GM21367 (cell line): ENCODE data around the gene TRIM28.
"Not testable (repeated sequence)": the region's sequence is repeated elsewhere in the genome, so short reads cannot be mapped to it uniquely, and the experiment has no call there.

Experiments
- ATAC-seq: cut with Tn5 transposase; IDR thresholded peaks from one replicate; pipeline ENCODE4 v1.9.1; 2021; ENCODE audit not compliant: unreplicated experiment

Gene TRIM28

DNA sequence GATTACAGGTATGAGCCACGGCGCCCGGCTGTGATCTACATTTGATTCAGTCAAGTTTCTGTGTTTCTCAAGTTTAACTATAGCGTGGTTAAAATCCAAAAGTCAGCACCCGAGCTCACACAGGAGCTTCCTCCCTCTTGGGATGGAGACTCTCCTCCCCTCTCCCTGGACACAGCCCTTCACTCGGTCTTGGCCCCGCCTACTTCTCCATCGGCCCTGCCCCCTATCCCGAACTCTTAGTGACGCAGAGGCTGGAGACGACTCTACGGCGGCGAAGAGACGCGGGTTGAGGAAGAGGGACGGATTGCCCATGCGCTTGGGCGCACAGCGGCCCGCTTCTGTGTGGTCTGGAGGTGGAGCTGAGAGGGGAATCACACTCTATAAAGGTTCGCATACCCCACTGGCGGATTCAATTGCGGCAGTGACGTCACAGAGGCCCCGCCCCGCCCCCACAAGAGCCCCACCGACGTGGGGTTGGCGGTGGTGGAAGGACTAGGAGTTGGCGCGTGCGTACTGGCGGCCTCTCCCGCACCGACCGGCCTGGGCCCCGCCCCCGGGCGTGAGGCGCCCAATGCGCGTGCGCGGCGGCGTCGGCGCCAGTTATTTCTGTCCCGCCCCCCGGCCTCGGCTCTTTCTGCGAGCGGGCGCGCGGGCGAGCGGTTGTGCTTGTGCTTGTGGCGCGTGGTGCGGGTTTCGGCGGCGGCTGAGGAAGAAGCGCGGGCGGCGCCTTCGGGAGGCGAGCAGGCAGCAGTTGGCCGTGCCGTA lies at the start of gene TRIM28:
TSS of gene TRIM28 (plus strand) at position 239 of the 765 bp plus-strand sequence. CDS start 694 bp downstream, outside the sequence.
- peak; percentile 68 for ATAC-seq

DNA sequence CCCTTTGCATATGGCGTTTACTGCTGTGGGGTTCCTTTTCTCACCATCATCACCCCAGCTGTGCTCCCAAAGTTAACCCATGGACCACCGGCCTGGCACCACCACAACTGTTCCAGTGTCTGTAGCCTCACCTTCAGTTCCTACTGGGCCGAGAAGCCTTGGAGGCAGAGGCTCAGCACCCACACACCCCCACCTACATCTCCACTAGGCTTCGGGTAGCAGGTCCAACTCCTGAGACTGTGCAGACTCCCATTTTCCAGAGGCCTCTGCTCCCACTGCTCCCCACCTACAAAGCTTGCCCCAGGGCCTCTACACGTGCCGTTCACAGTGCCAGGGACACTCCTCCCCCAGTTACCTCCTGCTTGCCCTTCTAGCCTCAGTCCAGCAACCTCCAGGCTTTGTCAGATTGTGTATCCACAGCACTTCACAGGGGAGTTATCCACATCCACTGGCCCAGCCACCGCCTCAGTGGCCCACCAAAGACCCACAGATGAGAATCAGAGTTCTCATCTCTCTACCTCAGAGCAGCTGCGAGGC lies 46.2 kb upstream of the TRIM28 start:
- no peak for ATAC-seq

DNA sequence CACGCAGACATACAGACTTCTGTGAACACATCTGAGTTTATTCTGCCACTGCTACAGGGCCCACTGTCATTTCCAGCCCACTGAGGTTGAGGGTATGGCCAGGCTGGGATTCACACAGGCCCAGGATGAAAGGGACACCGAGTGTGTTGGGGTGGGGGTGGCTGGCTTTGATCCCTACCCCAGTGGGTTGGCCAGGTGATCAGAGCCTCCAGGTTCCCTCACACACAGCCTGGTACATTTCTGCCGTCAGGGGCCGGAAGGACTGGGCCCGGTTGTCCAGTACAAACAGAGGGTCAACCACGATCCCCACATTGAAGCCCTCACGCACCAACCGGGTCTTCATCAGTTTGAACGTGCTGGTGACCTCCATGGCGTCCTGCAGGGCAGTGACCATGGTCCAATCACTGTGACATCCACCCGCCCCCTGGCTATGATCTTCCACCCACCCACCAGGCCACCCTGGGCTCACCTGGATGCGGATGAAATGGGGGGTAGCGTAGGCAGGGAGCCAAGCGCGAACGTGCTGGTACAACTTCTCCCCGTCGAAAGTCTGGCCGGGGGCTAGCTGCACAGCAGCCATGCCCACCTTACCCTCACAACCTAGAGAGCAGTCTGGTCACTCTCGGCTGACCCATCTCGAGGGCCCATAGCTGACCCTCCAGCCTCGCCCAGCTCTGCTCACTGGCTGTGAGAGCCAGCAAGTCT lies 45.4 kb upstream of the TRIM28 start:
- no peak for ATAC-seq

DNA sequence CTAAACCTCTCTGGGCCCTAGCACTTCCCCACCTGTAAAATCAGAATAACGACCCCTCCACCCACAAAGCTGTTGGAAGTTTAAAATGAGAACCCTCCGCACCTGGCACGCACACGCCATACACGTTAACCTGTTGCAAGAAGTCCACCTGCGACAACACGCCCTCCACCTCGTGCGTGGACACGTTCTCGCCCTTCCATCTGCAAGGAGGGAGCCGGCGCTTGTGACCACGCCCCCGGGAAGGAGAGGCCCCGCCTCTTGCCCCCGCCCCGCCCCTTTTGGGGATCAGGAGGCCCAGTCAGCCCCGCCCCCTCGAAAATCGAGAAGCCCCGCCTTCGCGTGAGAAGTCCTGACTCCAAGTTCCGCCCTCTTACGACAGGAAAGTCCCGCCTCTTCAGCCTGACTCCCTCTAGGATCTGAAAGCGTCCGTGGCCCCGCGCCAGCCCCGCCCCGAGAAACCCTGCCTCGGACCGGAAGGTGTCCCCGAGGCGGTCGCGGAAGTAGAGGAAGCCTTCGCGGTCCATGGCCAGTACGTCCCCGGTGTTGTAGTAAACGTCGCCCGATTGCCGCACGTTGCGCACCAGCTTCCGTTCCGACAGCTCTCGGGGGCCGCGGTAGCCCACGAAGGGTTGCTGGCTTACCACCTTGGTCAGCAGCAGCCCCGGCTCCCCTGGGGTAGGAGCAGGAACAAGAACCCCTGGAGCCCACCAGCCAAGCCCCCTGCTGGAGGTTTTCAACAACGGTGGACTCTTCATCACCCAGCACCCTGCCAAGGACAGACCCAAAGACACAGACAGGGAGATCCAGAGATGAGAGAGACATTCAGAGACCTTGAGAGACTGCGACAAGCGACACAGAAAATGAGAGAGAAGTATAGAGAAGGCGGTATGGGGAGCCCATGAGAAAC lies 44.6 kb upstream of the TRIM28 start:
- peak; percentile 83 for ATAC-seq

DNA sequence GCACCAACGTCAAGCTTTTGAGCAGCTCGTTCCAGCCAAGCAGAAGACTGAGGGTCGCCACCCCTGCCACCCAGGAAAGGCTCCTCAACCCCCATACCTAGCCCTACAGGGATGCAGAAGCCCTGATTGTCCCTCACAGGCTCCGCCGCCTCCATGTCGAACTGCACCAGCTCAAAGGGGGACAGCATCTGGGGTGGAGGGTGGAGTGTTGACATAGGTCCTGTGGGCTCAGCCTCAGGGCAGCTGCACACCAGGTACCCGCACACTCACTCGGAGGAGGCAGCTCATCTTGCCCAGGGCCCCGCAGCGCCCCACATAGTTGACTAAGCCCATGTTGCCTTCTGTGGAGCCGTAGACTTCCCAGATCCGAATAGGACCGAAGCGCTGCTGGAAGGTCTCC lies 43.6 kb upstream of the TRIM28 start:
- ATAC-seq: no peak

DNA sequence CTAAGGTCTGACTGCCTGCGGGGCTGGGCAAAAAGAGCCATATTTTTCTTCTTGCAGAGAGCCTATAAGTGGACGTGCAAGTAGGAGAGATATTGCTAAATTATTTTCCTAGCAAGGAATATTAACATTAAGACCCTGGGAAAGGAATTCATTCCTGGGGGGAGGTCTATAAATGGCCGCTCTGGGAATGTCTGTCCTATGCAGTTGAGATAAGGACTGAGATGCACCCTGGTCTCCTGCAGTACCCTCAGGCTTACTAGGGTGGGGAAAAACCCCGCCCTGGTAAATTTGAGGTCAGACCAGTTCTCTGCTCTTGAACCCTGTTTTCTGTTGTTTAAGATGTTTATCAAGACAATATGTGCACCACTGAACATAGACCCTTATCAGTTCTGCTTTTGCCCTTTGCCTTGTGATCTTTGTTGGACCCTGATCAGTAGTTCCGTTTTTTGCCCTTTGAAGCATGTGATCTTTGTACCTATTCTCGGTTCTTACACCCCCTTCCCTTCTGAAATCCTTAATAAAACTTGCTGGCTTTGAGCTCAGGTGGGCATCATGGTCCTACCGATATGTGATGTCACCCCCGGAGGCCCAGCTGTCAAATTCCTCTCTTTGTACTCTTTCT lies 36.2 kb upstream of the TRIM28 start:
- not testable (repeated sequence) for ATAC-seq

DNA sequence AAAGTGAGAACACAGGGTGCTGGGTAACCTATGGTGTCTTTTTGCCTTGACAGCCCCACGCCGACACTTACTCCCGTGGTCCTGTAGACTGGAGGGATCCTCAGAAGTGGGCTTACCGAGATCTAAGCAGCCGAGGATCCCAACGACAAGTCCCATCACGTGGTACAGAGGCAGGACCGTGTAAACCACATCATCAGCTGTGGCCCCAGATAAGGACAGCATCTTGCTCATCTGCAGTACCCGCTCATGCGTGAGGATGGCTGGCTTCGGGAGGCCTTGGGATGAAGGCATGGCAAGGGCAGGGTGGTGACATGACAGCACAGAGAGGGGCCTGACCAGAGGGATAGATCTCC lies 34.2 kb upstream of the TRIM28 start:
- no peak for ATAC-seq

DNA sequence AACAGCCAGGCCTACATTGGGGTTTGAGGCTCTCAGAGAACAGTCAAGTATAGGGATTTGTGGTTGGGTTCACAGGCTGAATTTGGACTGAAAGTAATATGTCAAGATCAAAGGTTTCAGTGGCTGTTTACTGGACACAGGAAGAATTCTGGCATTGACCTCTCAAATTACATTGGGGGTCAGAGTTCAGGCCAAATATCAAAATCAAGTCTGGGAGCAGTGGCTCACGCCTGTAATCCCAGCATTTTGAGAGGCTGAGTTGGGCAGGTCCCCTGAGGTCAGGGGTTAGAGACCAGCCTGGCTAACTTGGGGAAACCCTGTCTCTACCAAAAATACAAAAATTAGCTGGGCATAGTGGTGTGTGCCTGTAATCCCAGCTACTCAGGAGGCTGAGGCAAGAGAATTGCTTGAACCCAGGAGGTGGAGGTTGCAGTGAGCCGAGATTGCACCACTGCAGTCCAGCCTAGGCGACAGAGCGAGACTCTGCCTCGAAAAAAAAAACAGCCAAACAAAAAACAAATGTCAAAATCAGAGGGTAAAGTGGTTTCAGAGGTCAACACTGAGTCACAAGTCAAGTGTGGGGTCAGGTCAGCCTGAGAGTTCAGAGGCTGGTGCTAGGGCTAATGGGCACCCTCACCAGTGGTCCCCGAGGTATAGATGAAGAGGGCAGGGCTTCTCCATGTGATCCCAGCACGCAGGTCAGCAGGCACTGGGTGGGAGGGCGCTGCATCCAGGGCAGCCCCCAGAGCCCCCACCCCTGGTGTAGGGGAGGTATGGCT lies 33.6 kb upstream of the TRIM28 start:
- ATAC-seq: no peak

DNA sequence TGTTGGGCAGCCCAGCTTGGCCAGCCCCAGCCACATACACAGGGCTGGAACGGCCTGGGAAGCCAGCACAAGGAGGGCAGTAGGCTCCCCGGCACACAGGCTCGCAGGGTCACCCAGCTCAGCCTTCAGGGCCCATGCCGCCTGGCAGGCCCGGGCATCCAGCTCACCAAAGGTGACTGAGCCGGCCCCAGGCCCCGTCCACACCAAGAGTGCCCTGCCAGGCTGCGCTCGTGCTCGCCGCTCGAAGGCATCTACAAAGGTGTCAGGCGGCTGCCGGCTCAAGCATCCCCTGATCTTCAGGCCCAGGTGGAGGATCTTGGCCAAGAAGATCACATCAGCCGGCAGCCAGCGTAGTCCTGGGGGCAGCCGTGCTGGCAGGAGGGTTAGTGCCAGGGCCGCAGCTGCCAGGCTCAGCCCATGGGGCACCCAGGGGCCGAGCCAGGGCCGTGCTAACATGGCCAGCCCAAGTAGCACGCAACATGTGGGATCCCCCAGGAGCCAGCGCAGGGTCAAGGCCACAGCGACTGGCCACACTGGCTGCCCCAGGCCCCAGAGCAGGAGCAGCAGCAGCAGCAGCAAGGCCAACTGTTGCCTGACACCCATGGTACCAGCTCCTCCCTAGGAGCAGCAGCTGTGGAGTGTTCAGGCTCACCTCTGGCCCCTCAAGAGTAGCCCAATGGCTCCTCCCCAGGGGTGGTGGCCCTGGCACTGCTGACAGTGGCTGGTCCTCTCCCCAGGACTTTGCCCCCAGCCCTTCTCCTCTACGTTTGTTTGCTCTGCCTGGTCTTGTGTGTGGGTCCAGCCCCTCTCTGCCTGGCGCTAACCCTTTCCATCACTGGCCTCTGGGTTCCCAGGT lies 32.3 kb upstream of the TRIM28 start, which contains the start of gene SLC27A5:
TSS of gene SLC27A5 (minus strand) at position 640 of the 856 bp plus-strand sequence. CDS start at position 603, 37 bp downstream.
- no peak for ATAC-seq

DNA sequence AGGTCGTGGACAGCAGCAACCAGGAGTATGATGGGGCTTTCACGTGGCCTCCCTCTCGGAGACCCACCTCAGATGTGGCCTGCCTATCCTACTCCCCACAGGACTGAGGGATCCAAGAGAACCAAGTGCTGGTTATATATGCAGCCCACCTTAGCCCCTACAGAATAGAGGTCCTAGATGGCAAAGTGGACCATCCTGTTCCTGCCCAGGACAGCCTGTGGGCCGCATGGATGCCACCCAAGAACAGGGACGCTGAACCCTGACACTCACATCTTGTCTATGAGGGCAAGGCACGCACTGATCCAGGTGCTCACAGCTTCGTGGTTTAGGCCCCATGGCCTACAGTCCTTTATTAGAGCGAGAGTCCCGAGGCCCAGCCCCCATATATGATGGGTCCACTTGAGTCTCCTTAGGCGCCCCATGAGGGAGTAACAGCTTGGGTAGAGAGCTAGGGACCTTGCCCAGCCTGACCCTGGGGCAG lies 30.6 kb upstream of the TRIM28 start:
- no peak for ATAC-seq

DNA sequence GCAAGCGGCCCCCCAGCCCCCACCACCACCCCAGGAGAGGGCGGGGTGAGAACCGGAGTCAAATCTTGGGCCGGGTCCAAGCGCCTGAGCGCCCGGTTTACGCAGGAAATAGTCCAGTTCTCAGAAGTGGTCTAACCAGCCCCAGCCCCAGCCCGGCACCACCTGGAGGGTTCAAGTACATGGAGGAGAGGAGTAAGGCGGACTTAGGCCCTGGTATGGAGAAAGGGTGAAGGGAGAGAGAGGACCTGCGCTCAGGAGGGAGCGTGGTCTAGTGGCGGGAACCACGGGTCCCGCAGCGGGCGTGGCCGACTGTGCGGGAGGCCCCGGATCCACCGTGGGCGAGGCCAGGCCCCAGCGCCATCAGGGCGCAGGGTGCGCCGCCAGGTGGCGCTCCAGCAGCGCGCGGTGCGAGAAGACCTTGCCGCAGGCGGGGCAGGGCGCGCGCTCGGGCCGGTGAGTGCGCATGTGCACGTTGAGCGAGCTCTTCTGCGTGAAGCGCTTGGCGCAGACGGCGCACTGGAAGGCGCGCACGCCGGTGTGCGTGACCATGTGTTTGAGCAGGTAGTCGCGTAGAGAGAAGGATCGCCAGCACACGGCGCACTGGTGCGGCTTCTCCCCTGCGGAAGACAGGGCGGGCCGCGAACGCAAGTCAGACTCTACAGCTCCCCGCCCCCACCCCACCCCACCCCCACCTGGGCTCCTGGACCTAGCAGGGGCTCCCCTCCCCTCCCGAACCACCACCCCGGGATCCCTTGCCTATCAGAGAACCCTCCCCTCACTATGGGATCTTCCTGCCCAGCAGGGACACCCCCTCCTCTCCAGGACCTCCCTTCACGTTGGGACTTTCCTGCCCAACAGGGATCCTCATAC lies 29.9 kb upstream of the TRIM28 start:
- peak; percentile 40 for ATAC-seq

DNA sequence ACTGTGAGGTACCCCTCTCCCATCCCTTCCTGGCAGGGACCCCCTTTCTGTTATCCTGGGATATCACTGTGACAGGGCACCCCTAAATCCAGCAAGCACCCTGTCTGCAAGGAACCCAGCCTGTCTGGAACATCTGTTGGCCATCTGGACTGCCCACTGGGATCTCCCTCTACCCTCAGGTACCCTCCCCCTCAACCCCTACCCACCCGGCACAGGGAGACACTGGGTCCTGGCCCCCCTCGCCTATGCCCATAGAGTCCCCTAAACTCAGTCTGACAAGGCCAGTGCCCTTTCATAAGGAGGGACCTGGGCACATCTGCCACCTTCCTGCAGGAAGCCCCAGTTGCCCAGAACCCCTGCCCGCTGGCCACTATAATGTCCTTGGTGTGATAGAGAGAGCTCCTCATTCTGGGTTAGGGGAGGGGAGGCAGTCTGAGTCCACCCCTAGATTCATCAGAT lies 29.3 kb upstream of the TRIM28 start:
- no peak for ATAC-seq

DNA sequence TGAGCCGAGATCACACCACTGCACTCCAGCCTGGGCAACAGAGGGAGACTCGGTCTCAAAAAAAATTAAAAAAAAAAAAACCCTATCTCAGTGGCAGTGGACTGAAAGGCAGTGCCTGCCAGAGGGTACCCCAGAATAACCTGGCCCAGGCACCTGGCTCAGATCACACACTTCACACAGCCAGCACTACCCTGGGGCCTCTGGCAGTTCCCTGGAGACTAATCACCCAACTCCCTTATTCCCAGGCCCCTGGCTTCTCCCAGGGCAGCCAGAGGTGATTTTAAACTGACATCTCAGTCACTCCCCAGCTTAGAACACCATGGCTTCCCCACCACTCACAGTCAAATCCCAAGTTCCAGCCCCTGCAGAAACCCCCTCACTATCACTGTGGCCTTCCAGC lies 28.6 kb upstream of the TRIM28 start:
- no peak for ATAC-seq

DNA sequence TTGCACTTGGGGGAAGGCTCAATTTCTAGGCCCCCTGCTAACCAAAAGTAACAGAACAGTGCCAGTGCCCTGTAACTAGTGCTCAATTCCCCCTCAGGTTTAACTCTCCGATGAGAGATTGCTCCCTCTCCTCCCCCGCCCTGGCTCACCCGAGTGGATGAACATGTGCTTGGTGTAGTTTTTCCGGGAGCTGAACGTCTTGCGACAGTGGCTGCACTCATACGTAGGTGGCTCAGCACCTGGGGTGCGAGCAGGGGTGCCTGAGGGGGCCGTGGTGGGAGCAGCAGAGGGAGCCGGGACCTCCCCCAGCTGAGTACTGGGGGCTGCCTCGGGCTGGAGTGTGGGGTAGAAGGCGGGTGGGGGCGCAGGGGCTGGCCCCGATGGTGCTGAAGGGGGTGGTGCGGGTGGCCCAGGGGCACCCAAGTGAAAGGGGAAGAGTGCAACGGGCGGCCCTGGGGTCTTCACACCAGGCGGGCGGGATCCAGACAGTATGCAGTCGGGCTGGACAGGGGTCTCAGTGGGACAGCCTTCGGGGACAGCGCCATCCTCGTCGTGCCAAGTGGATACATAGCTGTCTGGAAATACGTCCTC lies 27.5 kb upstream of the TRIM28 start:
- ATAC-seq: no peak

DNA sequence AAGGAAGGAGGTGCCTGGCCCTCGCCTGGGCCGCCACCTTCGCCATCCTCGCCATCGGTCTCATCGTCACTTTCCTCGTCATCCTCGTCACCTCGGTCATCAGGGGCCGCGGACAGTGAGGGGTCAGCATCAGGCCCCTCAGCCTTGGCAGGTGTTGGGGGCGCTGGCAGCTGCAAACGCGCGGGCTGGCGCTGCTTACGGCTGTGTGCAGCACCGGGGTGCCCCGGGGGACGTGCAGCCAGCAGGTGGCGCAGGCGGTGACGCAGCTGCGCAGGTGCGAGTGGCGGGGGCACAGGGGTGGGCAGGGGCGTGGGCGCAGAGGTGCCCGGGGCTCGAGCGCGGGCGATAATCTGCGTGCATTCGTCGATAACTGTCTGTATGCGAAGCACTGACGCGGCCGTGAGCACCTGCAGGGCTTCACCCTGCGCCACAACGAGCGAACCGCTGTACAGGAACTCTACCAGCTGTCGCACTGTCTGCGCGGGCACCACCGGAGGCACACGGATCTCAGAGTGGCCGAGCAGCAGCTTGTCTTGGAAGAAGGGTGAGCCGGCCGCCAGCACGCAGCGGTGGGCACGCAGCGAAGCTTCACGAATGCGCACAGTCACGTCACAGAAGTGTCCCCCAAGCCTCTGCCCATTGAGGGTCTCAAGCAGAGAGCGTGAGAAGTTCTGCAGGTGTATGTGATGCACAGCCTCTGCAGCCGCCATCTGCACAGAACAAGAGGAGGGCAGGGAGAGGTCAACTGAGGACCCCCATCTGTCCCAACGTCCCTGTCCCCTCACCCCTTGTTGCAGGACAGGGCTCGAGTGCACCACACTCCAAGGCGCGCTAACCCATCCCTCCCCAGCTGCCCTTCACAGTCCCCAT lies 26.7 kb upstream of the TRIM28 start:
- ATAC-seq: no peak
